Progenitor cell of endocrine pancreas (in vitro differentiated cells): ENCODE results near the gene CLTB. TPM values are rescaled to one million over a fixed set of nuclear protein-coding genes. Genes with fewer than 3 reads are reported as not detected.

Experiments used
- DNase-seq: peaks from one replicate; pipeline ENCODE4 v3.0.0; 2021; ENCODE audit warnings: low spot score; ENCODE audit not compliant: unreplicated experiment
- H3K27ac Mint-ChIP-seq: 2 replicates; pipeline ENCODE4 v1.8.0; 2021; ENCODE audit warnings: mild to moderate bottlenecking, moderate library complexity, mixed read lengths
- H3K27me3 Mint-ChIP-seq: 2 replicates; pipeline ENCODE4 v1.8.0; 2021; ENCODE audit warnings: mixed read lengths
- H3K36me3 Mint-ChIP-seq: 2 replicates; pipeline ENCODE4 v1.8.0; 2022; ENCODE audit warnings: mixed read lengths; ENCODE audit not compliant: insufficient read depth
- H3K4me1 Mint-ChIP-seq: 2 replicates; pipeline ENCODE4 v1.8.0; 2021; ENCODE audit warnings: low read depth, mixed read lengths
- H3K4me3 Mint-ChIP-seq: 2 replicates; pipeline ENCODE4 v1.8.0; 2021; ENCODE audit warnings: low read depth, mild to moderate bottlenecking, moderate library complexity, mixed read lengths
- H3K9me3 Mint-ChIP-seq: 2 replicates; pipeline ENCODE4 v1.8.0; 2021; ENCODE audit warnings: low read depth, mixed read lengths
- total RNA-seq: library from RNA; stranded (reverse); gene quantifications from 2 replicates; pipeline ENCODE4 v1.2.1, GENCODE V29; 2021
- TF ChIP-seq, protein P1 (sequence below): fragments of 200-600 bp; sonication (generic); IDR thresholded peaks from one replicate; pipeline ENCODE4 v1.5.0; 2021; ENCODE audit warnings: antibody characterized with exemption, mild to moderate bottlenecking; ENCODE audit not compliant: unreplicated experiment

The CLTB gene
- total RNA-seq, 1 donor from 2014 or later: 29.1 TPM

- H3K4me1 Mint-ChIP-seq: peaks cover 5% of the 10 kb centered on the region
Observed at GRCh38 chr5:176401281-176402205, 14.8 kb downstream of the CLTB start.

GRCh38 chr5:176400382-176401156 lies 15.8 kb downstream of the CLTB start:
- H3K9me3 Mint-ChIP-seq: no peaks in the 10 kb centered on the region
- no peaks in the 10 kb centered on the region for H3K27me3 Mint-ChIP-seq
- H3K36me3 Mint-ChIP-seq: peaks cover 3% of the 10 kb centered on the region
- H3K27ac Mint-ChIP-seq: peak overlapping the region; percentile 92
- DNase-seq: no peak
- no peak overlapping the region for H3K4me3 Mint-ChIP-seq
- peaks cover 4% of the 10 kb centered on the region for H3K4me1 Mint-ChIP-seq
- TF ChIP-seq, protein P1, sequence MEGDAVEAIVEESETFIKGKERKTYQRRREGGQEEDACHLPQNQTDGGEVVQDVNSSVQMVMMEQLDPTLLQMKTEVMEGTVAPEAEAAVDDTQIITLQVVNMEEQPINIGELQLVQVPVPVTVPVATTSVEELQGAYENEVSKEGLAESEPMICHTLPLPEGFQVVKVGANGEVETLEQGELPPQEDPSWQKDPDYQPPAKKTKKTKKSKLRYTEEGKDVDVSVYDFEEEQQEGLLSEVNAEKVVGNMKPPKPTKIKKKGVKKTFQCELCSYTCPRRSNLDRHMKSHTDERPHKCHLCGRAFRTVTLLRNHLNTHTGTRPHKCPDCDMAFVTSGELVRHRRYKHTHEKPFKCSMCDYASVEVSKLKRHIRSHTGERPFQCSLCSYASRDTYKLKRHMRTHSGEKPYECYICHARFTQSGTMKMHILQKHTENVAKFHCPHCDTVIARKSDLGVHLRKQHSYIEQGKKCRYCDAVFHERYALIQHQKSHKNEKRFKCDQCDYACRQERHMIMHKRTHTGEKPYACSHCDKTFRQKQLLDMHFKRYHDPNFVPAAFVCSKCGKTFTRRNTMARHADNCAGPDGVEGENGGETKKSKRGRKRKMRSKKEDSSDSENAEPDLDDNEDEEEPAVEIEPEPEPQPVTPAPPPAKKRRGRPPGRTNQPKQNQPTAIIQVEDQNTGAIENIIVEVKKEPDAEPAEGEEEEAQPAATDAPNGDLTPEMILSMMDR: no peak

More at GRCh38 chr5:176401281-176402205, 14.8 kb downstream of the CLTB start:
- Mint-ChIP-seq H3K27ac (no peak overlapping the region), H3K9me3 (no peaks in the 10 kb centered on the region), H3K4me3 (no peak overlapping the region), H3K27me3 (no peaks in the 10 kb centered on the region), H3K36me3 (peaks cover 3% of the 10 kb centered on the region)
- no peak for DNase-seq
- TF ChIP-seq, protein P1: no peak

GRCh38 chr5:176397736-176398420 lies 18.5 kb downstream of the CLTB start:
- H3K36me3 Mint-ChIP-seq: peaks cover 3% of the 10 kb centered on the region
- no peak for DNase-seq
- peaks cover 2% of the 10 kb centered on the region for H3K4me1 Mint-ChIP-seq
- no peak overlapping the region for H3K27ac Mint-ChIP-seq
- H3K9me3 Mint-ChIP-seq: no peaks in the 10 kb centered on the region
- no peak overlapping the region for H3K4me3 Mint-ChIP-seq
- TF ChIP-seq, protein P1: no peak
- H3K27me3 Mint-ChIP-seq: no peaks in the 10 kb centered on the region

DNA sequence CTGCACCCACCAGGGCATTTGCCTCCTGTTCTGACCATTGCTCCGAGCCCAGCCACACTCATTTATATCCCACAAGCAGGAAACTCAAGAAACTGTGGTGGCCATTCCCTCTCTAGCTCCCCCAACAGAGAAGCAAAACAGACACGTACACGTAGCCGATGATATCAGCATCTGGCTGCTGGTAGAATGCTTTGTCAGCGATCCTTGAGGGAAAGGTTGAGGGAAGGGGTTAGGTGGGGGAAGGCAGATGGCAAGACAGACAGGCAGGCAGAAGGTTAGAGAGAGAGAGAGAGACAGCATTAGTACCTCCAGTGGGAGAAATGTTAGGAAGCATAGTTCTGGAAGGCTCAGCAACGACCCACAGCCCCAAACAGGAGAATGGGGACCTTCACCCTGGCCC lies 20.0 kb downstream of the CLTB start:
- H3K27ac Mint-ChIP-seq: peak overlapping the region; percentile 72
- H3K4me3 Mint-ChIP-seq: no peak overlapping the region
- no peaks in the 10 kb centered on the region for H3K27me3 Mint-ChIP-seq
- no peak for DNase-seq
- TF ChIP-seq, protein P1: no peak
- H3K4me1 Mint-ChIP-seq: peaks cover 2% of the 10 kb centered on the region
- no peaks in the 10 kb centered on the region for H3K9me3 Mint-ChIP-seq
- H3K36me3 Mint-ChIP-seq: peaks cover 3% of the 10 kb centered on the region
